Measurements from ENCODE around the gene LRRC74B.
"Not testable (repeated sequence)": the region's sequence is repeated elsewhere in the genome, so short reads cannot be mapped to it uniquely, and the experiment has no call there.

Gene LRRC74B

DNA sequence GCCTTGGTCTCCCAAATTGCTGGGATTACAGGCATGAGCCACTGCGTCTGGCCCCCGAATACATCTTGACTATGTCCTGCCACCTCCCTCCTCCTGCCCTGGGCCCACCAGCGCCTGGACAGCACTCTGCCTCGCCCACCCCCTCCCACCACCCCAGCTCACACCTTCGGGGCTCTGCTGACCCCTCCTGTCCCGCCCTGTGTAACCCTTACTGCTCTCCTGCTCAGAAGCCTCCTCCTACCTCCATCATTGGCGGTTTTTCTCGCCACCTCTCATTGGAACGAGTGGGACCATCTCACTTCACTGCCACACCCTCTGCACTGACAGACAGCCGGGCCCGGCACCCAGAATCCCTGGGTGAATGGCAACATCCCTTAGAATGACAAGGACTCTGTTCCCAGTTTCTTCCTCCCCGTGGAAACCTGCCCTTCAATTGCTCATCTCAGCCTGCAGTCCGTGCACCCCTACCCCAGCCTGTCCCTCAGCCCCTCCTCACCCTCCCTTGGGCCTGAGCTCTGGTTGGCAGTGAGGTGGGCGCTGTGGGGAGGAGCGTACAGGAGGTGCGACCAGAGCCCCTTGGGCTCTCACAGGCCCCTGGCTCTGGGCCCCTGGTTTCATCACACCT, 32.2 kb downstream of the LRRC74B start:
- DNase-seq = no peak

DNA sequence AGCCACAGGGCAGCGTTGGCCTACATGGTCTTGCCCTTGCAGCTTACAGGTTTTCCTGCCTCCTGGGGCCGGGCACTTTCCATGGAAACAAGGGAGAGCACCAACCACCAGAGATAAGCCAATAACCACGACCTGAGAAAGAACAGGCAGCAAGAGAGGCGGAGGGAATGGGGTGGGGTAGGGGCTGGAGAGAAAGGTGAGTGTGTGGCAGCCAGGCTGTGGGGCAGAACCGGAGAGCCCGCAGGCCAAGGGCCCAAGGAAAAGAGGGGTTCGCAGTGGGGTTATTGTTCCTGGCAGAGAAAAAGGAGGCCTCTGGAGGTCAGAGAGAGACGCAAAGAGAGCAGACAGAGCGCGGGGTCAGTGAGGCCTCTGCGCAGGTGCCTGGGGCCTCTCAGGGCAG, 33.2 kb downstream of the LRRC74B start:
- no peak for DNase-seq

DNA sequence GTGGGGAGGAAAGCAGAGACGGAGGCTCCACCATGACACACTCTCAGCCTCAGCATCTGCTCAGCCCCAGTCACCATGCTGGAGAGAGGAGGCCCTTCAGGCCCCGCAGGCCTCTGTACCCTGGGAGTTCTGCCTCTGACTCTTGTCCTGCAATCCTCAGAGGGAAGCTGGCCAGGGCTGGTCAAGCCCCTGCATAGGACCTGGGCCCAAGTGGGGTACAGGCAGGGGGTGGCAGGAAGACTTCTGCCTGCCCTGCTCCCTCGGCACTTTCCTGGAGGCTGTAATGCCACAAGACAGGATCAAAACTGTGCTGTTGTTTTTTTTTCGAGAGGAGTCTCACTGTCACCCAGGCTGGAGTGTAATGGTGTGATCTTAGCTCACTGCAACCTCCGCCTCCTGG, 33.7 kb downstream of the LRRC74B start:
- DNase-seq = no peak

DNA sequence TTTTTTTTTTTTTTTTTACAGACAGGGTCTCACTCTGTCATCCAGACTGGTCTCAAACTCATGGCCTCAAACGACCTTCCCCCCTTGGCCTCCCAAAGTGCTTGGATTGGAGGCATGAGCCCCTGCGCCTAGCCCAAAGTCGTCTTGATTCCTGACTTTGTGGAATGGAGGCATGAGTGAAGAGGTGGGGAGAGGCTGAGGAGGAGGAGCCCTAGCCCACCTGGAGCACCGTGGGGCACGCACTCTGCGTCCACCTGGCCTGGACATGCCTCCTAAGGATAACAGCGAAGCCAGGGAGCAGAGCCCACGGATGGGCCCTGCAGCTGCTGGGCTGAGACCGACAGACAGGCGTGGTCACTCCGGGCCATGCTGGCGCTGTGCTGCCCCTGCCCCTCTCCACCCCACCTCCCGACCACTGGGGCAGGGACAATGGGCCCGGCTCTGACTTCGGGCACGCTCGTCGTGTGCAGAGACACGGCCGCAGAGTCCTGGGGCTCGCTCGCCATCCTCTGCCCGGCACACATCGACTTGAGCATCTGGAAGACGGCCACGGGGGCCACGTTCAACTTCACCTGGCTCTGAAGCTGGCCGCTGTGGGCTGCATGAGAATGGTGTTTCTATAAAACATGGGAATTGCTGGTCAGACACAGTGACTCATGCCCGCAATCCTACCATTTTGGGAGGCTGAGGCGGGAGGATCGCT, 34.8 kb downstream of the LRRC74B start:
- DNase-seq = no peak

DNA sequence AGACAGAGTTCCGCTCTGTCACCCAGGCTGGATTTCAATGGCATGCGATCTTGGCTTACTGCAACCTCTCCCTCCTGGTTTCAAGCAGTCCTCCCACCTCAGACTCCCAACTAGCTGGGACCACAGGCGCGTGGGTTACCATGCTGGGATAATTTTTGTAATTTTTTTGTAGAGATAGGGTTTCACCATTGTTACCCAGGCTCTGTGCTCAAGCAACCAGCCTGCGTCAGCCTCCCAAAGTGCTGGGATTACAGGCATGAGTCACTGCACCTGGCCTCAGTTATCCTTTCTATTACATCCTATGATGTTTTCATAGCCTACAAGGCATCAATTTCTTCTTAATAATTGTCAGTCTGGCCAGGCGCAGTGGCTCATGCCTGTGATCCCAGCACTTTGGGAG, 36.5 kb downstream of the LRRC74B start:
- DNase-seq = no peak

DNA sequence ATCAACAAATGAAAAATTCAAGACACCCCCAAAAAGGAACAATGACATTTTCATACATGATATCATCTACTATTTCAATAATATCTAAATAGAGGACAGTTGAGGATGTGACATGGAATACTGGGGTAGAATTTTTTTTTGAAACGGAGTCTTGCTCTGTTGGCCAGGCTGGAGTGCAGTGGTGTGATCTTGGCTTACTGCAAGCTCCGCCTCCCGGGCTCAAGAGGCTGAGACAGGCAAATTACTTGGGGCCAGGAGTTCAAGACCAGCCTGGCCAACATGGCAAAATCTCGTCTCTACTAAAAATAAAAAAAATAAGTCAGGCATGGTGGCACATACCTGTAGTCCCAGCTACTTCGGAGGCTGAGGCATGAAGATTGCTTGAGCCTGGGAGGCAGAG, 41.4 kb downstream of the LRRC74B start:
- no peak for DNase-seq

DNA sequence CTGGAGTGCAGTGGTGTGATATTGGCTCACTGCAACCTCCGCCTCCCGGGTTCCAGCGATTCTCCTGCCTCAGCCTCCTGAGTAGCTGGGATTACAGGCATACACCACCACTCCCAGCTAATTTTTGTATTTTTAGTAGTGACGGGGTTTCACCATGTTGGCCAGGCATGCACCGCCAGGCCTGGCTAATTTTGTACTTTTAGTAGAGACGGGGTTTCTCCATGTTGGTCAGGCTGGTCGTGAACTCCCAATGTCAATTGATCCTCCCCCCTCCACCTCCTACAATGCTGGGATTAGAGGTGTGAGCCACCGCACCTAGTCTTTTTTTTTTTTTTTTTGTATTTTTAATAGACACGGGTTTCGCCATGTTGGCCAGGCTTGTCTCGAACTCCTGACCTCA, 42.2 kb downstream of the LRRC74B start:
- DNase-seq = not testable (repeated sequence)

DNA sequence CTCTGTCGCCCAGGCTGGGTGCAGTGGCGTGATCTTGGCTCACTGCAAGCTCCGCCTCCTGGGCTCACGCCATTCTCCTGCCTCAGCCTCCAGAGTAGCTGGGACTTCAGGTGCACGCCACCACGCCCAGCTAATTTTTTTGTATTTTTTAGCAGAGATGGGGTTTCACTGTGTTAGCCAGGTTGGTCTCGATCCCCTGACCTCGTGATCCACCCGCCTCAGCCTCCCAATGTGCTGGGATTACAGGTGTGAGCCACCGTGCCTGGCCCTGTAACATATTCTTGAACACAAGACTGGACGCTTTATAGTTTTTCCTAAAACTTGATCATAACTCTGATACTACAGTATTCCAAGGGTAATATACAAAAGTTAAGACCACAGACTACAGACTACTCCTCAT, 45.5 kb downstream of the LRRC74B start:
- DNase-seq = not testable (repeated sequence)

DNA sequence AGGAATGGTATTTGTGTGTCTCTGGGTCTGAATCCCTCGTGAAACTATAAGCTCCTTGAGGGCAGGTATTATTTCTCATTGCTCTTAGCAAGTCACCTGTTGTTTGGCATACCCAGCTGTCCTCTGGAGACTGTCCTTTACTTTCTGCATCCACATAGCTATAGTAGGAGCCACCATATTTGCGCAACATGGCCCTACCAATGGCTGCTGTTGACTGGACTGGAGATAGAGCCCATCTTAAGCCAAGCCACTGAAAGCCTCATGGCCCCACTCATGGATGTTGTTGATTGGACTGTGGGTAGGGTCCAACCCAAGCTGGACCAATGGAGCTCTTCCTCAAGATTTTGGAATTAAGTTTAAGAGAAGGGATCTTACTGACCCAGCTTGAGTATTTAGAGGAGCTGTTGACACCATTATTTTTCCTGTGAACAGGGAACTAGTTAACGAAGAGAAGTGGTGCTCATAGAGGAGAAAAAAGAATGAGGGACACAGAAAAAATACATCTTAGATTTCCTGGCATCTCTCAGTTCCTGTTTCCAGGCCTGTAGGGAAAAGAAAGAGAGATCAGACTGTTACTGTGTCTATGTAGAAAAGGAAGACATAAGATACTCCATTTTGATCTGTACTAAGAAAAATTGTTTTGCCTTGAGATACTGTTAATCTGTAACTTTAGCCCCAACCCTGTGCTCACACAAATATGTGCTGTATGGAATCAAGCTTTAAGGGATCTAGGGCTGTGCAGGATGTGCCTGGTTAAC, 47.2 kb downstream of the LRRC74B start:
- no peak for DNase-seq

DNA sequence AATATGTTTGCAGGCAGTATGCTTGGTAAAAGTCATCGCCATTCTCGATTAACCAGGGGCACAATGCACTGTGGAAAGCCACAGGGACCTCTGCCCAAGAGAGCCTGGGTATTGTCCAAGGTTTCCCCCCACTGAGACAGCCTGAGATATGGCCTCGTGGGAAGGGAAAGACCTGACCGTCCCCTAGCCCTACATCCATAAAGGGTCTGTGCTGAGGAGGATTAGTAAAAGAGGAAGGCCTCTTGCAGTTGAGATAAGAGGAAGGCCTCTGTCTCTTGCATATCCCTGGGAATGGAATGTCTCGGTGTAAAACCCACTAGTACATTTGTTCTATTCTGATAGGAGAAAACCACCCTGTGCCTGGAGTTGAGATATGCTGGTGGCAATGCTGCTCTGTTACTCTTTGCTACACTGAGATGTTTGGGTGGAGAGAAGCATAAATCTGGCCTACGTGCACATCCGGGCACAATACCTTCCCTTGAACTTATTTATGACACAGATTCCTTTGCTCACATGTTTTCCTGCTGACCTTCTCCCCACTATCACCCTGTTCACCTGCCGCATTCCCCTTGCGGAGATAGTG, 47.9 kb downstream of the LRRC74B start:
- not testable (repeated sequence) for DNase-seq

DNA sequence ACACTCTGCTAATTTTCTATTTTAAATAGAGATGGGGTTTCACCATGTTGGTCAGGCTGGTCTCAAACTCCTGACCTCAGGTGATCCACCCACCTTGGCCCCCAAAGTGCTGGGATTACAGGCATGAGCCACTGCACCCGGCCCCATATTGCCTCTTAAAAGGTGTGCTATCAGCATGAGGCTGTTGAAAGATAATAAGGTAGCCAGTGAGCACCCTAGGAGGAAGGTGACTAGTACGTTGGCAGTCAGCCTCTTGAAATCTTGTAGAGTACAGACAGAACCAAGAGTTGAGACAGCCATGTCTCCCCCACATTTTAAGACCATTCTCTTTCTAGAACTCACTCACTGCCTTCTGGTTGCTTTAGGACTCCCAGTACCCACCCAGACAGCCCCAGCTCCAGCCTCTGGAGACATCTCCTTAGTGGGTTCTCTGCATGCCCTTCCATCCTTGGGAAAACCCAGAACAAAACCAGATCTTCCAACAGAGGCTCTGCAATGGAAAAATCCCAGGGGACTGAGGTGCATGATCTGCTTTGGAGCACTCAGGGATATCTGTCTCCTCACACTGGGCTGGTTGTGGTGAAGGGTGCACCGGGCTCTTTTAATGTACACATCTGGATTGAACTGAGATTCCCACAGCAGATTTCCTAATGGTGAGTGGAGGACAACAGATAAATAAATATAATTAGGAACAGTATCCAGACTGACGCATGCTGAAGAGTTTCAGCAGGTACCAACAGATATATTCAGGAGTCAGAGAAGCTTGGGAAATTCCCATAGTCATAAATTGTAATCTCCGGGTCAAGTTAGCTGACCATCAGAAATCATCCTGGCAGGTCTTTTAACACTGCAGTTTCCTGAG, 49.4 kb downstream of the LRRC74B start:
- DNase-seq = no peak

DNA sequence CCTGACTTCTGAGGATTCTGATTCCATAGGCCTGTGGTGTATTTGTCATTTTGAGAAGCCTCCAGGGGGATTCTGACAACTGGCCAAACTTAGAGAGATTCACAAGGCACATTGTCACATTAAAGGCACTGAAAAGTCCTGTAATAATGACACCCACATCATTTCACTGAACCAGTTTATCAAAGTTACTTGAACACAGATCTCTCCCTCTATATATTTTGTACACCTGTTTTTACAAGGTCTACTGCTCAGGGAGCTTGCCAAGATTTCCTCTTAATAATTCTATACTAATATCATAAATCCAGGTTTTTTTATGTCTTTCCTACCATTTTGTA, 50.0 kb downstream of the LRRC74B start:
- no peak for DNase-seq

DNA sequence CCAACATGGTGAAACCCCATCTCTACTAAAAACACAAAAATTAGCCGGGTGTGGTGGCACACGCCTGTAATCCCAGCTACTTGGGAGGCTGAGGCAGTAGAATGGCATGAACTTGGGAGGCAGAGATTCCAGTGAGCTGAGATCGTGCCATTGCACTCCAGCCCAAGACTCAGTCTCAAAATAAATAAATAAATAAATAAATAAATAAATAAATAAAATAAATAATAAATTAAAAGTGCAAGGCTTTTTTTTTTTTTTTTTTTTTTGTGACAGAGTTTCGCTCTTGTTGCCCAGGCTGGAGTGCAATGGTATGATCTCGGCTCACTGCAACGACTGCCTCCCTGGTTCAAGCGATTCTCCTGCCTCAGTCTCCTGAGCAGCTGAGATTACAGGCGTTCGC, 51.1 kb downstream of the LRRC74B start:
- DNase-seq = not testable (repeated sequence)

DNA sequence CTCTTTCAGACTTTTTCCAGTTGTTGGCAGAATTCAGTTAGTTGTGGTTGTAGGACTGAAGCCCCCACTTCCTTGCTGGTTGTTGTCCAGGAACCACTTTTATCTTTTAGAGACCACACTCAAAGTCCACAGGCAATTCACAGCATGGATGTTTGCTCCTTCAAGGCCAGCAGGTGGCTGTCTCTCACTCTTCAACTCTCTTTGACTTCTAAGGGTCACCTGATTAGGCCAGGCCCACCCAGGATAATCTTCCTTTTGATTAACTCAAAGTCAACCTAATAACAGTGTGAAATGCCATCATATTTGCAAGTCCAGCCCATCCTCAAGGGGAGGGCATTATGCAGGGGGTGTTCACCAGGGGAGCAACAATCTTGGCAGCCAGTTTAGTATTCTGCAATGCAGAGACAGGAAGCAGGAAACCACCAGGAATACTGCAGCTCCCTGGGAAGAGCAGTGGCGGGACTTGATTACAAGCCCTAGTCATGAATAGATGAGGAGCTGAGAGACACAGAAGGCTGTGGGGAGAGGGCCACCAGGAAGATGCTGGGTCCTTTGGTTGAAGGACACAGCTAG, 52.4 kb downstream of the LRRC74B start:
- no peak for DNase-seq

DNA sequence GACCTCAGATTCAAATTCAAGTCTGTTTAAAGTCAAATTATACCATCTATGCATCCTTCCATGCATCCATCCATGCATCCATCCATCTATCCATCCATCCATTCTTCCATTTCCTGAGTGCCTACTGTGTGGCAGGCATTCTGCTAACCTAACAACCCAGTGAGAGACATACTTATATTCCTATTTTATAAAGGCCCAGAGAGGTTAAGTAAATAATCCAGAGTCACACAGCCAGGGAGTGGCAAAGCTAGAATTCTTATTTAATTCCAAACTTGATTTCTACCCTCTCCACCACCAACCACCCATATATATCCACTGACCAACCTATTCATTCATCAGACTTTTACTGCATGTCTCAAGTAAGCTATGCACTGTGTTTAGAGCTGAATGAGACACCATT, 53.8 kb downstream of the LRRC74B start:
- no peak for DNase-seq

DNA sequence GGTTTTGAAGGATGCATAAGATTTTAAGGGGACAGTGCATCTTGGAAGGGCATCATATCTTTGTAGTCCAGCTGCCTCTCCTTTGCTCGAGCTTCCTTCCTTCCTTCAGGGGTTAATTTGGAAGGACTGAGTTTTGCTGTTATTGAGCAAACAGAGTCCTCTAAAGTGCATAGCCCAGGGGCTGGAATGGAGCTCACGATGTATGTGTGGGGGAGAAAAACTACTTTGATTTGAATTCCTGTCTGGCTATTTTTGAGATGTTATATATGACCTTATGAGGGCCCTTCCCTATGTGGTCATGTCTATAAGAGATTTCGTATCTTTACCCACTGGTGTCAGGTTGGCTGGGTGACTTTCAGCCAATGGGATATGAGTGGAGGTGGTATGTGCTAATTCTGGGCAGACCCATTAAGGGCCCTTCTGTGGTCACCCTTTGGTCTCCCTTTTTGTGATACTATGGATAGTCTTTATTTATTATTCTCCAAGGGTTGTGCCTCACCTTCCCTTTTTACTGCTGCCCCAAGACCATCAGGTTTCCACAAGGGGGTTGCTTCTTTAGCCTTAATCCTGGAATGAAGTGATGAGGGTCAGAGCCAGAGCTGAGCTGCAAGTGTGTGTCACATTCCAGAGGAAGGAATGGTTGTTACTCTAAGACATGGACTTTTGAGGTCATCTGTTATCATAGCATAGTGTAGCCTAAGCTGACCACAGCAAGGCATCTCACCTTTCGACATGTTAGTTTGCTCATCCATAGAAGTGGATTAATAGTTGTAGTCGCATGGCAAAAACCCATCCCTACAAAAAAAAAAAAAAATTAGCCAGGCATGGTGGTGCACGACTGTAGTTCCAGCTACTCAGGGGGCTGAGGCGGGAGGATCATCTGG, 54.6 kb downstream of the LRRC74B start:
- no peak for DNase-seq

DNA sequence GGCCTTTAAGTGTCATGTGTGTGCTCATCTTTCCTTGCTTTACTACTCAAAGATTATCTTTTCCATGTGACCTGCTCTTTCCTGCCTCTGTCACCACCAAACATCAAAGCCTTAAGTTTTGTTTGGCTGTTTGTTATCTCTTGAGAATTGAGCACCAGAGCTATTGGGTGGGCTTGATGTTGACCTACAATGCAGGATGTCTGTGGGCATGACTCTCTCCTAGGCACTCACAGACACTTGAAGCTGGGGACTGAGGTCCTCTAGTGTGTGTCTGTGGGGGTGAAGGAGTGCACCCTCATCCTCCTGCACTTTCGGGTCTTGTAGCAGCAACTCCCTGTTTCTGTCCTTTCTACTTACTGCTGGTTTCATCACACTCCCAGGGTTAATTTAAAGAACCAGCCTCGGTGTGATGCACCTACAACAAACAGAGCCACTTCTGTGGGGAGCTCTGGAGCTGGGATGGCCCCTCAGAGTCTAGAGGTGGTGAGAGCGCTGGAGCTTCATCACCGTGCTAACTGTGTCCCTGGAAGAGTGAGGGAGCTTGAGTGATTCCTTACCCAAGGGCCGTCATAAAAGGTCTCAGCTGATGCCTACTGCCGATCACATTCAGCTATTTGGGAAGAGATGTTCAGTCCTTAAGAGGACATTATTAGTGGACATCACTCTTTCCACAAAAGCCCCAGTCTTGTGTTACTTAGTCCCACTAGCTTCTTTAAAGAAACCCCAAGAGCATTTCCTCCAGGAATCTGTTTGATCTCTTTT, 56.3 kb downstream of the LRRC74B start:
- DNase-seq = no peak

DNA sequence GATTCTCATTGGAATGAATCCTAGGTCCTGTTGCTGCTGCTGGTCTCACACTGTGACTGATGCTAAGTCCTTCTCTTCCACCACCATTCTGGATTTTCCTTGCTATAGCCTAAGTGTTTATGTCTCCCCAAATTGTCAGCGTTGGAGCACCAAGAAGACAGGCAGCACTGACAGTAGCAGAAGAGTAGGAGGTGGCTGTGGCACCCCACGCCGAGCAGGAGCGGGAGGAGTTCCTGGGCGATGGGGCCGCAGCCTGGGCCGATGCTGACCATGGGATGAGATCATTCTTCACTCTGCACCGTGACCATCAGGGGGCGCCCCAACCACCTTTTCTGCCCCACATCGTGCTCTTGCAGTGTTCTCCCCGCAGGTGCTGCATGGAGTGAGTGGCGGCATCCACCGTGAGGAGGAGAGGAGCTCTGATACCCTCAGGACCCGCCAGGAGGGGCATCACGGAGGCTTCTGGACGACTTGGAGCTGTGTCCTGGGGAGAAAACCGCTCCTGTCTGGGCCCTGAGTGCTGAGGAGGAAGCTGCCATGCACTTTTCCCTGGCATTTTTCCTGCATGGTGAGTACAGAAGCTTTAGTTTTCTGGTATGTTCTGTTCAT, 57.0 kb downstream of the LRRC74B start:
- peak; percentile 77 to 80 for DNase-seq

DNA sequence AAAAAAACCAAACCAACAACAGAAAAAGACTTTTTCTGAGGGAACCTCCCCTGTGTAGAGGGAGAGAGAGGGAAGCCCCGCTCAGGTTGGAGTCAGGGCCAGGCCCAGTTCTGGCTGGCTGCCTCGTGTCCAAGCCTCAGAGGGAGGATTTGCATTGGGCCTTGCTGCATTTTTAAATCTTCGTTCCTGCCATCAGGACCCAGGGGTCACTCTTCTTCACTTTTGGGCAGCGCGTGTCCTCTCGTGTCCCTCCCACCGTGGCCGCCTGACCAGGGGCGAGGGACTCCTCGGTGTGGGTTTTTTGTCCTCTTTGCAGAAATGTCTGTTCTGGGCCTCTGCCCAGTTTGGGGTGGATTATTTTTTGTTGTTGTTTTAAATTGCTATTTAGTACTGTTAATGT, 57.9 kb downstream of the LRRC74B start:
- no peak for DNase-seq

DNA sequence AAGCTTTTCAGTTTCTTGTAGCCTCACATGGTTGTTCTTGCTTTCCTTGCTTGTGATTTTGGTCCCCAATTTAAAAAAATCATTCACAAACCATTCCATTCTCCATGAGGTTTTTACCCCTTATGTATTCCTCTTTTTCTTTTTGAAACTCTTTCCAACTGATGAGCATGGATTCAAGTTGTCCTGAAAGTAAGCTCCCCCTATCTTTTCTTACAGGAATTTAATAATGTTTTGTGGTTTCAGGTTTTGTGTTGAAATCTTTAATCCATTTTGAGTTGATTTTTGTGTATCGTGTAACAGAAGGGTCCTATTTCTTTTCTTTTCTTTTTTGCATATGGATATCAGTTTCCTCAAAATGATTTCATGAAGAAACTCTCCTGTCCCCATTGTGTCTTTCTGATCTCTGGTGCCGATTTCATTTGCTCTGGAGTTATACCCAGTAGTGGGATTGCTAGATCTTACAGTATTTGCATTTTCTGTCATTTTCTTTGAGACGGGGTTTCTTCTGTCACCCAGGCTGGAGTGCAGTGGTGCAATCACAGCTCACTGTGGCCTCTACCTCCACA, 58.5 kb downstream of the LRRC74B start:
- no peak for DNase-seq

Data from SHP77 (cell line).